Smooth muscle cell of the brain vasculature (primary cell): ENCODE results near the gene DNASE2.
"Not testable (repeated sequence)": the region's sequence is repeated elsewhere in the genome, so short reads cannot be mapped to it uniquely, and the experiment has no call there.

Experiments used
- DNase-seq: peaks from one replicate; pipeline ENCODE4 v3.0.0-alpha.2; 2012; ENCODE audit warnings: low read depth, low spot score

The DNASE2 gene, protein sequence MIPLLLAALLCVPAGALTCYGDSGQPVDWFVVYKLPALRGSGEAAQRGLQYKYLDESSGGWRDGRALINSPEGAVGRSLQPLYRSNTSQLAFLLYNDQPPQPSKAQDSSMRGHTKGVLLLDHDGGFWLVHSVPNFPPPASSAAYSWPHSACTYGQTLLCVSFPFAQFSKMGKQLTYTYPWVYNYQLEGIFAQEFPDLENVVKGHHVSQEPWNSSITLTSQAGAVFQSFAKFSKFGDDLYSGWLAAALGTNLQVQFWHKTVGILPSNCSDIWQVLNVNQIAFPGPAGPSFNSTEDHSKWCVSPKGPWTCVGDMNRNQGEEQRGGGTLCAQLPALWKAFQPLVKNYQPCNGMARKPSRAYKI

DNA sequence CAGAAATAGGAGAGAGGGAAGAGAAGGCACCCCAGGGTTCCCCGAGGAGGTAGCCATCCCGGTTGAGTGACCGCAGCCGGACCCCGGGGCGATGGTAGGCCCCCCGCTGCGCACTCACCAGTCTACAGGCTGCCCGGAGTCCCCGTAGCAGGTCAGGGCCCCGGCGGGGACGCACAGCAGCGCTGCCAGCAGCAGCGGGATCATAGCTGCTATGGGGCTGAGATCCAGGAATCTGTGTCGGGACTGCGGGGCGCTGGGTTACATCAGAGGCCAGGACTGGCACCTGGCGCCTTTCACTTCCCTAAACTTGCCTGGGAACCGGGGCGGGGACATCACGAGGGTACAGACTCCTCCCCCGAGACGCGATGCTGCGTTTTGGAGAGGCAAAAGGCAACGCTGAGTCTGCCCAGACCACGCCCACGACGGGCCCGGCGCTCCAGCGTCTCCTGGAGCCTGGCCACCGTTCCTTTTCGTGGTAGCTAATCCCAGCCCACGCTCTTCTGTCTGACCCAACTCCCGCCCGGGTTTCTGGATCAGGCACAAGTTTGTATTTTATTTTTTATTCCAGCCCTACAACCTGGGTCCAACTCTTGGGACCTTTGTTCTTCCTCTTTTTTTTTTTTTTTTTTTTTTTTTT lies at the start of gene DNASE2:
TSS of gene DNASE2 (minus strand) at position 278 of the 637 bp plus-strand sequence. CDS start at position 204, 74 bp downstream.
- no peak for DNase-seq

DNA sequence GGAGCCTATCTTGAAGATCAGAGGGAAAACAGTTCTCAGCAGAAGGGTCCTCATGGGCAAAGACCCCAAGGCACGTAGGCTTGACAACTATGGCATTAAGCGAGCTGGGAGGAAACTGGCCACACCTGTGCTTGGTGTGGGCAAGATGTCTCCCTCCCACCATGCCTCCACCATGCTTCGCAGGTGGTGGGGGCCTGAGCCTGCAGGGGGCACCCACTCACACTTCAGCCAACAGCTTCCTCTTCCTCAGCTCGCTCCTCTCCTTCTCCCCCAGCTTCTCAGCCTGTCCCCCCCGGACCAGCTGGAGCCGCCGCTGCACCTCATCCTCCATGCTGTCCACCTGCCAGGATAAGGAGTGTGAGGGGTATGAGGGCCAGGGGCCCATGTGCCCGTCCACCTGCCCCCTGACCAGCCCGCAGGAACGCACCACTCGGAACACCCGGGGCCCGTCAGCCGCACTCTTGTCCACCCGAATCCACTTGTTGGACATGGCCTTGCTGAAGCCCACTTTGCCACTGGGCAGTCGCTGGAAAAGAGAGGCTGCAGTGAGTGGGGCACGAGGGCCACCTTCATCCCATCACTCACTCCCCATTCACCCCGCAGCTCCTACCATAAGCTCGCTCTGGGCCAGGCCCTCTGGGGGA lies 48.9 kb upstream of the DNASE2 start:
- DNase-seq, result no peak

DNA sequence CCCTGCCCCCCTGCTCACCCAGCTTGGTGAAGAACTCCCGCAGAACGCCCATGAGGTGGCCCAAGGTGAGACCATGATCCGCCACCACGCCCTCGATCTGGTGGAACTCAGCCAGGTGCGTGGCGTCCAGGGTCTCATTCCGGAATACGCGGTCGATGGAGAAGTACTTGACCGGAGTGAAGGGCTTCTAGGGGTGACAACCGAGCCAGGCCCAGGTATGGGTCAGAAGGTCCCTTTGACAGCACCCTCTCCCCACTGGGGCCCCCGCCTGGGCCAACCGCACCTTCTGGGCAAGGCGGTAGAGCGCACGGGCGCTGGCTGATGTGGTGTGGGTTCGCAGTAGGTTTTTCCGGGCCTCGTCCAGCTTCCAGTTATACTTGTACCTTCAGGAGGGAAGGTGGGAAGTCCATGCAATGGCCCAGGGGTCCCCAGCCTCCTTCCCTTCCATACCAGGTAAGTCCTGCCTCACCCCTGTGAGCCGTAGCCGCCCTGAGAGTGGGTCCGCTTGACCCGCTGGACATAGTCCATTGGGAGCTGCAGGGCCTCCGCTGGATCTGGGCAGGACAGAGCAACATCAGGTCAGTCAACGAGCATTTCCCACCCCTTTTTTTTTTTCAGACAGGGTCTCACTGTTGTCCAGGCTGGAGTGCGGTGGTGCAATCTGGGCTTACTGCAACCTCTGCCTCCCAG lies 43.5 kb upstream of the DNASE2 start:
- no peak for DNase-seq

DNA sequence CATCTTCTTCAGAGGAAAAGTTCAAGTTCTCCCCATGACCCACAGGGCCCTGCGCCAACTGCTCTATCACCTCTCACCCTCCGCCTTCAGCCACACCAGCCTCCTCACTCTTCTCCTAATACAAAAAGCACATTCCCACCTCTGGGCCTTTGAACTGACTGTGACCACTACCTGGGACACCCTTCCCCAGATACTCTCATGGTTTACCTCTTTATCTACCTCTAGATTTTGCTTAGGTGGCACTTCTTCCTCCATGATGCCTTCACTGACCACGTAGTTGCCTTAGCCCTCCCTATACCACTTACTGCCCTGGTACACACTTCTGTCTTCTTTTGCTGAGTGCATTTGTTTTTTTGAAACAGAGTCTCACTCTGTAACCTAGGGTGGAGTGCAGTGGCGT lies 41.7 kb upstream of the DNASE2 start:
- no peak for DNase-seq

DNA sequence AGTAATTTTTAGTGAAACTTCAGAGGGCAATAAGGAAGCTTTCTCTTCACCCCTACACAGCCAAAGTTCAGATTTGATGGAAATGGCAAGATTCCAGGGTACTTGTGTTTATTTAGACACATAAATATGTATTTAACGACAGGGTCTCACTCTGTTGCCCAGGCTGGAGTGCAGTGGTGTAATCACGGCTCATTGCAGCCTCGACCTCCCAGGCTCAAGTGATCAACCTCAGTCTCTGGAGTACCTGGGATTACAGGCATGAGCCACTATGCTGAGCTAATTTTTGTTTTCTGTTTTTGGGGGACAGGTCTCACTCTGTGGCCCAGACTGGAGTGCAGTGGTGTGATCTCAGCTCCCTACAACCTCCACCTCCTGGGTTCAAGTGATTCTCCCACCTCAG lies 39.8 kb upstream of the DNASE2 start:
- DNase-seq, result no peak

DNA sequence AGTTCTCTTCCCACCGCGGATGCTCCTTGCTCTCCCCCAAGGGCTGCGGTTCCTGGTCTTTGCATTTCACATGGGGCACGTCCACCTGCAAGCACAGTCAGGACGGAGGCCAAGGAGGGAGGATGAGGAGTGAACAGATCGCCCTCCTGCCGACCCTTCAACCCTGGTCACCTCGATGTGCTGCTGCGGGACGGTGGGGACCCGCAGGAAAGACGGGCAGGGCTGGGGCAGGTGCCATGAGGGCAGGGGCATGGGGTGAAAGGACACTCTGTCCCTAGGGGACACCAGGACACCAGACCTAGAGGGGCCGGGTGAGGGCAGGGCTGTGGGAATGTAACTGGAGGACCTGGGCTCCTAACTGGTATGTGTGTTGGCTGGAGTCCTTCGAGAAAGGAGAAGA lies 37.0 kb upstream of the DNASE2 start:
- no peak for DNase-seq

DNA sequence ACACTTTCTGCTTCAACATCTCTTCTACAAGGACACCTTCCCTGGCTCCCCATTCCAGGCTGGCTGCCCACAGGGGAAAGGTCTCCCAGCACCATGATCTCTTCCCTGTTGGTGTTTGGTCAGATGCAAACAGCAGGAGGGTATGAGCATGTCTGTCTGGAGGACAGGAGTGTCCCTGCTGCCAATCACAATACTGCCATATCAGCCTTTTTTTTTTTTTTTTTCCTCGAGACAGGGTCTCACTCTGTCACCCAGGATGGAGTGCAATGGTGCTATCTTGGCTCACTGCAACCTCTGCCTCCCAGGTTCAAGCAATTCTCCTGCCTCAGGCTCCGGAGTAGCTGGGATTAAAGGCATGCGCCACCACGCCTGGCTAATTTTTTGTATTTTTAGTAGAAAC lies 34.6 kb upstream of the DNASE2 start:
- DNase-seq, result not testable (repeated sequence)

DNA sequence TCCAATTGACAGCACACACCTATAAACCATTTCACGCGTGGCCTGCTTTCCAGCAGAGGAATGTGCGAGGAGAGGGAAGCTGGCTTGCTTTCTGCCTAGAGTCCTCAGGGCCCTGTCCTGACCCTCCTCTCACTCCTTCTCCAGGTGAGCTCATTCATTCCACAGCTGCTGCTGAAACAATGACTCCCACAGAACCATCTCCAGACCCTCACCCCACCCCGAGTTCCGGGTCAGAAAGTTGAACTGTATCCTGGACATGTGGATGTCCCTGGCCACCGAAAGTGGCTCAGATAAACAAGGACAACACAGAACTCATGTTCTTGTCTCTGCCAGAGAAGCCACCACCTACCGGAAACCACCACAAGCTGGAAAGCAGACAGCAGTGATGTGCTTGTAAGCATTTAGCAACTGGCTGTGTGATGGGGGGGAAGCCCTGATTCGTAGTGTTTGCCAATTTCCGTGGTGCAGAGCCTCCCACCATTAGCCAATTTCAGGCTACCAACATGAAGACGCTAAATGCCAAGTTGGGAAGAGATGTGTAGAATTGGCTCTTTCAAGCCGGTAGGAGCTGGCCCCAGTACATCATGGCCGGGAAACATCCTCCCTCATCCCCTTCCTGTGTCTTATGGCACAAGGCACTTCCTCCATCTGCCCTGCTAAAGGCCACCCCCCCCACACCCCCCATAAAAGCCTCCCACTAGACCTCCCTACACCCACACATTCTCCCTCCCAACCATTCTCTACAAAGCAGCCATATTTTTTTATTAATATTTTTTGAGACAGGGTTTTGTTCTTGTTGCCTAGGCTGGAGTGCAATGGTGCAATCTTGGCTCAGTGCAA lies 32.8 kb upstream of the DNASE2 start:
- DNase-seq, result no peak

DNA sequence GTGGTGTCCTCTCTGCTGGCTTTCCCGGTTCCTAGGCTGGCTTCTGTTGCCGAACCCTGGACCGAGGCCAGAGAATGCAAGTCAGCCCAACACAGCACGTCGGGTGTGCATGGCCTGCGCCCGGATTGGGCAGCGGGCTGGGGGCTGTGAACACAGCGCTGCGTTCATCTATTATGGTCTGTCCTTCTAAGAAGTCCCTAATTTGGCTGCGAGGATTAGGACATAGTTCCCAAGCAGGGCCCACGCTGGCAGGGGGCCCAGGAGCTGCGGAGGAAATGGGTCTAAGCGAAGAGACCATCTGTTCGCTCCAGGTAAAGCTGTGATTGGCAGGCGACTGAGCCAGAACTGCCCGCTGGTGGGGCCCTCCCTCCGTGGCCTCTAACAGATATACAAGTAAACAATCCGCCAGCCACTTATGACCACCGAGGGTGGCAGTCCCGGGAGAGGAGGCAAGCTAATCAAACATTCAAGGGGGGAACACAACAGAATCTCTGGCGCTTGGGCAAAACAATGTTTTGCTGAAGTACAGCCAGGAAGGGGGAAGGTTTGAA lies 31.8 kb upstream of the DNASE2 start:
- DNase-seq, result no peak

DNA sequence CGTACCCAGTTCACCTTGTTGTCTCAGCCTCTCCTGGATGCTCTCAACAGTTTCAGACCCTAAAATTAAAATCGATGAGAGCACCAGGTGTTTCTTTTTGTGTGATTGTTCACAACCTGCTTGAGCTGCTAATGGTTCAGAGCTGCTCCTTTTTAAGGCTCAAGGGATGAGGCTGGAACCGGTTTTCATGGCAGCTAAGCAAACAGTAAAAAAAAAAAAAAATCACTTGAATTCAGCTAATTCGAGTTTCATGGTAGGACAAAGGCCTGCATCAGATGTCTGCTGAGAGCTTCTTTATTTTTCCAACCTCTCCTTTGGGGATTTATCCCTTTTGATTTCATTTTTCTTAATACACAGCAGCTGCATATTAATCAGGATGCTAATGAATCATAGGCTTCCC lies 31.3 kb upstream of the DNASE2 start:
- no peak for DNase-seq

DNA sequence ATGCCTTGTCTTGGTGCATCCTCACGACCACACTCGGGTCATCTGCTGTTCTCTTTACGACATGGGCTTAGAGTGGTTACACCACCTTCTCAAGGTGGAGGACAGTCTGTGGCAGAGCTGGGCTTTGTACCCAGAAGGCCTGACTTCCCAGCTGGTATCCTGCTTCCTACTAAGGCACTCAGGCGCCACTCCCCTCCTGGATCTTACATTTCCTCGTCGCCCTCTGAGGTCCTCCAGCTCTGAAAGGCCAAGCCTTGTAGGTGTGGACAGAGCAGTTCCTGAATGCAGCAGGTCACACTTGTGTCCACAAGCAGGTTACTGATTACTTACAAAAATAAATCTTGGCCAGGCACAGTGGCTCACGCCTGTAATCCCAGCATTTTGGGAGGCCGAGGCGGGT lies 25.9 kb upstream of the DNASE2 start:
- no peak for DNase-seq

DNA sequence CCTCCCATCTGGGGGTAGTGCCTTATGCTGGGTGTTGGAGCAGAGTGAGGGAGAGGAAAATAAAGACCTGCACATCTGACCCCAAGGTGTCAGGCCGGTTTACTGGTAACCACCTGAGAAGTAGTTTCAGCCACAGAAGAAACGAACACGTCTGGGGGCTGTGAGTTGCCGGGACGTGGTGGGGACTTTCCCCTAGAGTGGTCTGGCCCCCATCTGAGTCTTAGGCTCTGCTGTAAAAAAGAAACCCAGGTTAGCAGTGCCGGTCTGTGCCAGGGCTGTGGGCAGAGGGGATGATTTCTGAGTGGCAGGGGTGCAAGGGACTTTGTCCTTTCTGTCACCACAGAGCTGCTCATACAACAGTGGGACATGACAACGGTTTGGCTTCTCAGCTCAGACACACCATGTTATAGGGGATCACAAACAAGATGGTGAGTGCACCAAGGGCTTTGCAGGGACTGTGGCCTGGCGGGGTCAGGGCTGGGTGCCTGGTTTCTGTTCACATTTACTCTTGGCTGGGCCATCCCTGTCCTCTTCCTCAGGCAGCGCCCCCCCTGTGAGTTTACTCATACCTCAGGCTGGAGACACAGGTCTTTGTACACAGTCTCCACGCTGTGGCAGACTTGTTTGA lies 18.8 kb upstream of the DNASE2 start:
- no peak for DNase-seq

DNA sequence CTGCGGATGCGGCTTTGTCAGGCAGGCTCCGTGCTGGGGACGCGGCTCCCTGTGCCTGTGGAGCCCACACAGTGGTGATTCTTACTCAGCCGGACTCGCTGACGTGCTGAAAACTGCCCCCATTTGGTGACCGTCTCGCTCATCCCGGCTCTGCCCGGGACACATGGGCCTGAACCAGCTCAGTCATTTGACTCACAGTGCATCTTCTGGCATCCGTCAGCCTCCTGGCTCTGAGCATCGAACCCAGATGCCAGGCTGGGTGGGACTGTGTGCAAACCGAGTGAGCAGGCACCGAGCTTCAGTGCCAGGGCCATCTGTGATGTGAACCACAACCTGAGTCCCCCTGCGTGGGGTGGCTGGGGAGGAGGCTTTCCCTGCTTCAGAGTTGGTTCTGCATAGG lies 15.2 kb upstream of the DNASE2 start:
- DNase-seq, result no peak

DNA sequence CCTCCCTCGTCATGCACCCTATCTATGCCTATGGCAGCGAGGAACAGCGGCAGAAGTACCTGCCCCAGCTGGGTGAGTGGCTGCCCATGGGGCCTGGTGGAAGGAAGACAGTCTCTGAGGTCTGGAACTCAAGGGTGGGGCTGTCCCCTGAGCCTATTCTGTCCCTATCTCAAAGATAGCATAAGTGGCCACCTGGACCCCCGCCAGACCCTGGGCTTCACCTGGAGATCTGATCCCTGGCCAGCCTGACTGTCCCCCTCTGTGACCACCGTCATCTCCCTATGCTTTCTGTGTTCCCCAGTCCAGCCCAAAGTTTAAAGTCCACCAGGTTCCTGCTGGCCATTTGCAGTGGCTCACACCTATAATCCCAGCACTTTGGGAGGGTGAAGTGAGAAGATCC lies 12.3 kb upstream of the DNASE2 start:
- no peak for DNase-seq

DNA sequence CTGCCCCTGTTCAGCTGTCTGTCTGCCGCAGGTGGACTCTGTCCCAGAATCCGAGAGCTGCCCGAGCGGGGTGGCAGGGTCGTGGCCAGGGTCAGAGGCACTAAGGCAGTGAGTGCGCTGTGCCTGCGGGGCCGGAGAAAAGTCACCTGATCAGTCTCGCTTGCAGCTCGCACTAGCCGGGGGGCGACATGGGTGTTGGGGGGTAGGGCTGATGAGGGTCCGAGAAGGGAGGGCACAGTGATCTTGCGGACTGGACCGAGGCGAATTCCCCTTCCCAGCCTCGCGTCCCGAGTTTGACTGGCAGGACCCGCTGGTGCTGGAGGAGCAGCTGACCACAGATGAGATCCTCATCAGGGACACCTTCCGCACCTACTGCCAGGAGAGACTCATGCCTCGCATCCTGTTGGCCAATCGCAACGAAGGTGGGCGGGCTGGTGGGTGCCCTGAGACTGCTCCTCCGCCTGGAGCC lies 10.3 kb upstream of the DNASE2 start:
- no peak for DNase-seq

DNA sequence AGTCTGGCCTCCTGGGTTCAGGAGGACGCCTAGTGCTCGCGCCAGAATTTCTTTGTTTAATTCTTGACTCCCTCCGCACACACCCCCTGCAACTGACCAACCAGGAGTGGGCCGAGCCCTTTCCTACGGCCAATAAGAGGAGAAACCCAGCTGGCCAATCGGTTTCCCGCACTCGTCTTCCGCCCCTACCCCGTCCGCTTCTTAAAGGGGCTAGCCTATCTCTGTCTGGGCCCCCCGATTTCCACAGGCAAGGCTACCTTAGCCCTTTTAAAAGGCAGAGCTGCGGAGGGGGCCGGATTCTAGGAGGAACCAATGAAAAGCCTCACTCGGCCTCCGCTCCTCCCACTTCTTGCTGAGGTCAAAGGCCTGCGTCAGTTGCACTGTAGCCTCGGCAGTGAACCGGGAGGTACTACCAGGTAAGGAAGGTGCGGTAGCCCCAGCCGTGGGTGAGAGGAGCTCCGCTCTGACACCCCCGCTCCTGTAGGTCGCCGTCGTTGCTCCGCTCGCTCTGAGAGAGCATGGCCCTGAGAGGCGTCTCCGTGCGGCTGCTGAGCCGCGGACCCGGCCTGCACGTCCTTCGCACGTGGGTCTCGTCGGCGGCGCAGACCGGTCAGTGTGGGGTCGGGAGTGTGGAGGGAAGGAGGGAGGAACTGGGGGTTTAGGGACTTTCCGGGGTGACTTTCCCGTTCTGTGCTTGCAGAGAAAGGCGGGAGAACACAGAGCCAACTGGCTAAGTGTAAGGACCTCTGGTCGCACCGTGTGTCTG lies 9.7 kb upstream of the DNASE2 start, which contains the start of gene GCDH:
TSS of gene GCDH (plus strand) at position 374 of the 766 bp plus-strand sequence. CDS start at position 519, 145 bp downstream.
- DNase-seq, result peak; percentile 93

DNA sequence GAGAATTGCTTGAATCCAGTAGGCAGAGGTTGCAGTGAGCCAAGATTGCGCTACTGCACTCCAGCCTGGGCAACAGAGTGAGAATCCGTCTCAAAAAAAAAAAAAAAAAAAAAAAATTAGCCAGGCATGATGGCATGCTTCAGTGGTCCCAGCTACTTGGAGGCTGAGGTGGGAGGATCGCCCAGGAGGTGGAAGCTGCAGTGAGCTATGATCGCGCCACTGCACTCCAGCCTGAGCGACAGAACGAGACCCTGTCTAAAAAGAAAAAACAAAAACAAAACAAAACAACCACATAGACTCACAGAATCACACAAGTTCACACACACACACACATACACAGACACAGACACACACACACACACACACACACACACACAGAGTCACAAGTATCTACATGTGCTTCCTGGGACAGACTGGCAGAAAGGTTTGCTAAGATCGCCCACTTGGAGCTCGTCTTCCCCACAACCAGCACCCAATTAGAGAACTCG lies 9.1 kb upstream of the DNASE2 start:
- DNase-seq, result not testable (repeated sequence)

DNA sequence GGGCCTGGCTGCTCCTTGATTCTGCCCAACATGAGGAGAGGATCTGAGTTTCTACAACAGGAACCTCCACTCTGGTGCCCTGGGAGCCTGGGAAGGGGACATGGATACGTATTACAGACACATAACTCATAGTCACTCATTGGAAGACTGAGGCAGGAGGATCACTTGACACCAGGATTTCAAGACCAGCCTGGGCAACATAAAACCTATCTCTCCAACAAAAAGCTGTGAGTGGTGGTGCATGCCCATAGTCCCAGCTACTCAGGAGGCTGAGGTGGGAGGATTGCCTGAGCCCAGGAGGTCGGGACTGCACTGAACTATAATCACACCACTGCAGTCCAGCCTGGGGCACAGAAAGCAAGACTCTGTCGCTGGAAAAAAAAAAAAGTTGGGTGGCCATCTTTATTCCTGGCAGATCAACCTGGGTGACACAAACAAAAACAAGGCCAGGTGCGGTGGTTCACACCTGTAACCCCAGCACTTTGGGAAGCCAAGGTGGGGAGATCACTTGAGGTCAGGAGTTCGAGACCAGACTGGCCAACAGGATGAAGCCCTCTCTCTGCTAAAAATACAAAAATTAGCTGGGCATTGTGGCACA lies 6.9 kb upstream of the DNASE2 start:
- DNase-seq, result no peak
